Activated CD8-positive, alpha-beta T cell treated with anti-CD3 and anti-CD28 coated beads for 36 hours (primary cell): Measurements from ENCODE around the gene GLOD4. TPM values are rescaled to one million over a fixed set of nuclear protein-coding genes. Genes with fewer than 3 reads are reported as not detected.

Experiments
- ATAC-seq: fragments of 200-7000 bp; cut with Tn5 transposase; one replicate; pipeline ENCODE4 v1.10.0; 2021; ENCODE audit warnings: mild to moderate bottlenecking, moderate library complexity
- CTCF ChIA-PET: fragments of 350-600 bp; sonication (Branson Sonifier 250); formaldehyde crosslinking; loops from one replicate; lab custom pipeline; 2021; ENCODE audit warnings: antibody characterized with exemption; lab: Charles Lee
- POLR2A ChIA-PET: fragments of 350-600 bp; sonication (Branson Sonifier 250); formaldehyde crosslinking; loops from one replicate; lab custom pipeline; 2021; ENCODE audit warnings: antibody characterized with exemption; lab: Charles Lee
- DNase-seq: peaks from one replicate; pipeline ENCODE4 v3.0.0-alpha.2; 2020
- H3K27ac Mint-ChIP-seq: one replicate; pipeline ENCODE4 v1.8.0; 2021; ENCODE audit warnings: mild to moderate bottlenecking, mixed read lengths
- H3K27me3 Mint-ChIP-seq: one replicate; pipeline ENCODE4 v1.8.0; 2021; ENCODE audit warnings: mixed read lengths
- H3K36me3 Mint-ChIP-seq: one replicate; pipeline ENCODE4 v1.8.0; 2021; ENCODE audit warnings: low read depth, mixed read lengths
- H3K4me1 Mint-ChIP-seq: one replicate; pipeline ENCODE4 v1.8.0; 2021; ENCODE audit warnings: low read depth, mixed read lengths
- H3K4me3 Mint-ChIP-seq: one replicate; pipeline ENCODE4 v1.8.0; 2021; ENCODE audit warnings: mild to moderate bottlenecking, moderate library complexity, mixed read lengths
- H3K9me3 Mint-ChIP-seq: one replicate; pipeline ENCODE4 v1.8.0; 2021; ENCODE audit warnings: mixed read lengths
- intact Hi-C: fragments of 100-400 bp; cut with micrococcal nuclease; formaldehyde crosslinking; loops from one replicate; pipeline ENCODE4 v1.10.0; 2022
- total RNA-seq, 2 experiments: library from RNA; stranded (reverse); gene quantifications; one replicate each; pipeline ENCODE4 v1.2.3, GENCODE V29; 2021
- TF ChIP-seq, protein P1 (sequence below): fragments of 200-600 bp; IDR thresholded peaks from one replicate; pipeline ENCODE4 v1.8.0; 2022; ENCODE audit warnings: antibody characterized with exemption, mild to moderate bottlenecking

GLOD4 gene
- total RNA-seq, 2 experiments from 2014 or later: 47.3 to 55.2 TPM

DNA sequence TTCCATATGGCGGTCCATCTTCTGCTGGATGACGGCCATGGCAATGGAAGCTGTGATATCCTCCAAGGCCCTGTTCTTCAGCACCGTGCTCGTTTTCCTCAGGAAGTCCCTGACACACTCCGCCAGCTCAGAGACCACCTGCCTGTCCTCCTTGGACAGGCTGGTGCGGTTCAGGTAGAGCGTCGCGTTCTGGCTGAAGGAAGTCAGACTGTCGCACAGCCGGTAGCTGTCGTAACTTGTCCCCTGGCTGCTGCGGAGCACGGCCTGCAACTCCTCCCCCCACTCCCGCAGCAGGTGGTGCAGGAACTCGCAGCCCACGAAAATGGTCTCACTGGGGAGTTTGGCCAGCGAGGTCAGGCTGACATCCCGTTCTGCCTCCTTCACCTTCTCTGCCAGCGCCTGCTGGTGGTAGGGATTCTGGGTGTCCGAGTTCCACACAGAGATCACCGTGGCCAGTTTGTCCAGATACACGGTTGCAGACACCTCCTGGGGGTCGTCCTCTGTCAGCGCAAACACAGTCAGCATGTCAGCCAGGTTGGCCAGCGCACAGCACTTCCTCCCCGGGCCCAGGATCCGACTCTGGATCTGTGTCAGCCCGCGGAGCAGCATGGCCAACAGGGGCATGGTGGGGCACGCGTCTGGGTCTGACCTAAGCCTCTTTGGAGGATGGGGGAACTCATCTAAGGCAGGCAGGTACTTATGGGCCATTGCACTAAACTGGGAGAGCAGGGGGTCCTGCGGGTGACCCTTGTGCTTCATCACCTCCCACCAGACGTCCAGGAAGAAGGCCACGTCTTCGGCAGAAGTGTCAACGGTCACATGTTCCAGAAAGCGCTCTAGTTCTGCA is 35.1 kb downstream of the GLOD4 start:
- intact Hi-C loops: no loop called here
- H3K9me3 Mint-ChIP-seq: peaks cover 5% of the 10 kb centered on the region
- TF ChIP-seq, protein P1, sequence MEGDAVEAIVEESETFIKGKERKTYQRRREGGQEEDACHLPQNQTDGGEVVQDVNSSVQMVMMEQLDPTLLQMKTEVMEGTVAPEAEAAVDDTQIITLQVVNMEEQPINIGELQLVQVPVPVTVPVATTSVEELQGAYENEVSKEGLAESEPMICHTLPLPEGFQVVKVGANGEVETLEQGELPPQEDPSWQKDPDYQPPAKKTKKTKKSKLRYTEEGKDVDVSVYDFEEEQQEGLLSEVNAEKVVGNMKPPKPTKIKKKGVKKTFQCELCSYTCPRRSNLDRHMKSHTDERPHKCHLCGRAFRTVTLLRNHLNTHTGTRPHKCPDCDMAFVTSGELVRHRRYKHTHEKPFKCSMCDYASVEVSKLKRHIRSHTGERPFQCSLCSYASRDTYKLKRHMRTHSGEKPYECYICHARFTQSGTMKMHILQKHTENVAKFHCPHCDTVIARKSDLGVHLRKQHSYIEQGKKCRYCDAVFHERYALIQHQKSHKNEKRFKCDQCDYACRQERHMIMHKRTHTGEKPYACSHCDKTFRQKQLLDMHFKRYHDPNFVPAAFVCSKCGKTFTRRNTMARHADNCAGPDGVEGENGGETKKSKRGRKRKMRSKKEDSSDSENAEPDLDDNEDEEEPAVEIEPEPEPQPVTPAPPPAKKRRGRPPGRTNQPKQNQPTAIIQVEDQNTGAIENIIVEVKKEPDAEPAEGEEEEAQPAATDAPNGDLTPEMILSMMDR: no peak
- no peaks in the 10 kb centered on the region for H3K27me3 Mint-ChIP-seq
- no peak overlapping the region for H3K4me3 Mint-ChIP-seq
- ChIA-PET POLR2A (interaction anchor here (0.8 to 1.6 kb wide), 2 partner anchors 31 to 38 kb away, joined by 3 to 4 read pairs; no protein-coding TSS in a partner anchor), CTCF (no interaction called here)
- peaks cover 71% of the 10 kb centered on the region for H3K36me3 Mint-ChIP-seq
- ATAC-seq (no peak), DNase-seq (no peak)
- H3K4me1 Mint-ChIP-seq: peaks cover 31% of the 10 kb centered on the region
- no peak overlapping the region for H3K27ac Mint-ChIP-seq

DNA sequence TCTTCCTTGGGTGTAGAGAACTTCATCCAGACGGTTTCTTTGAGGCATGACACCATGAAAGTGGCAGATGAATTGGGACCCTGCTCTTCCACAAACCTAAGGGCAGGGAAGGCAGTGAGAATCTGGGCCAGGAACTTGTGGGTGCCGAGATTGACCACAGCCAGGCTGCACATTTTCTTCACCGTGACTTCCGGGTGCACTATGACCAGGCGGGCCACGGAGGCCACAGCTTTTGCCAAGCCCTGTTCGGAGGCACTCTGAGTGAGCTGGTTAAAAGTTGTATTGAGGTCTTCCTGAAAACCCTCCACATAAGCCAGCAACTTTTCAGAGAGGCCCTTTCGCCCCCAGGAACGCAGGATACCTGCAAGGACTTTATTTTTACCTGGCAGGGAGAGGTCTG is 35.9 kb downstream of the GLOD4 start:
- Mint-ChIP-seq H3K27me3 (no peaks in the 10 kb centered on the region), H3K36me3 (peaks cover 70% of the 10 kb centered on the region), H3K4me3 (no peak overlapping the region), H3K9me3 (peaks cover 5% of the 10 kb centered on the region), H3K27ac (no peak overlapping the region), H3K4me1 (peaks cover 33% of the 10 kb centered on the region)
- DNase-seq (no peak), ATAC-seq (no peak)
- ChIA-PET POLR2A (interaction anchor here (0.8 to 1.6 kb wide), 3 partner anchors 30 to 38 kb away, joined by 3 to 4 read pairs (median 4); partner anchors contain the start of genes GLOD4 and MRM3), CTCF (interaction anchor here (1.7 kb wide), 1 partner anchor 46 kb away, joined by 5 read pairs; no protein-coding TSS in a partner anchor)
- intact Hi-C loops: no loop called here
- TF ChIP-seq, protein P1: no peak

DNA sequence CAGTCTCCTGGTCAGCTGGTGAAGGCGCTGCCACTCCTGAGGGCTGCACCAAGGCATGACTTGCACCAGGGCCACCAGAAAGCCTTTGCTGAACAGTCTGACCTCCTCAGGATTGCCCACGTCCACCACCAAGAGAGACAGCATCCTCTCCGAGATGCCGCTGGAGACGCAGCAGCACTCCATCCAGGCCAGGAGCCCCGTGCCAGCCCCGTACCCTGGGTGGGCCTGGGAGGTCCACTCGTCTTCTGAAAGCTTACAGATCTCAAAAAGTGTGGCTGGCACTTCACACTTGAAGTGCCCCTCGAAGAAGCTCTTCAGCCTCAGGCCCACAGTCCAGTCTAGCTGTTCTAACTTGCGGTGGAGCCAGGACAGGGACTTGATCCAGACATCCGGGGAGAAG is 36.7 kb downstream of the GLOD4 start:
- H3K36me3 Mint-ChIP-seq: peaks cover 71% of the 10 kb centered on the region
- POLR2A ChIA-PET: interaction anchor here (1.0 to 1.8 kb wide), 5 partner anchors 8 to 37 kb away, joined by 3 to 4 read pairs (median 4); partner anchors contain the start of genes GLOD4 and MRM3
- no peaks in the 10 kb centered on the region for H3K27me3 Mint-ChIP-seq
- H3K4me1 Mint-ChIP-seq: peaks cover 34% of the 10 kb centered on the region
- TF ChIP-seq, protein P1: no peak
- H3K27ac Mint-ChIP-seq: no peak overlapping the region
- peaks cover 5% of the 10 kb centered on the region for H3K9me3 Mint-ChIP-seq
- intact Hi-C loops: no loop called here
- CTCF ChIA-PET: interaction anchor here (1.7 kb wide), 1 partner anchor 45 kb away, joined by 5 read pairs; no protein-coding TSS in a partner anchor
- no peak for DNase-seq
- ATAC-seq: no peak
- H3K4me3 Mint-ChIP-seq: no peak overlapping the region

DNA sequence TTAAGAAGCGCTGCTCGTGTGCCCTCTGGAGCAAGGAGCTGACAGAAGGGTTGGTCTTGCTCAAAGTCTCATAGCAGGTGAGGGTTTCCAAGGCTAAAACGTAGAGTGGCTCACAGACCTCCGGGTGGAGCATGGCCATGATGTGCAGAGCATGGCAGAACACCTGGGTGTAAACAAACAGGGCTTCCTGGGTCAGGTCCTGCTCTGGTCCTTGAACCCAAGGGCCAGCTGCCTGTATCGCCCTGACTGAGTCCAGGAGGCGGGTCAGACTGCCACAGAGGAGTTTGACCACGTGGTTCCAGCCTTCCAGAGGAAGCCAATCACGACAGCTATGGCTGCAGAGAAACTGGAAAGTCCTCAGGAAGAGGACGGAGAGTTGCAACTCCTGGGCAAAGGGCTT is 37.1 kb downstream of the GLOD4 start:
- DNase-seq (no peak), ATAC-seq (no peak)
- Mint-ChIP-seq H3K4me3 (no peak overlapping the region), H3K36me3 (peaks cover 70% of the 10 kb centered on the region), H3K9me3 (peaks cover 5% of the 10 kb centered on the region), H3K27ac (no peak overlapping the region), H3K27me3 (no peaks in the 10 kb centered on the region), H3K4me1 (peaks cover 33% of the 10 kb centered on the region)
- intact Hi-C loops: no loop called here
- CTCF ChIA-PET: interaction anchor here (1.7 kb wide), 1 partner anchor 44 kb away, joined by 5 read pairs; no protein-coding TSS in a partner anchor
- POLR2A ChIA-PET: interaction anchor here (1.0 to 1.8 kb wide), 5 partner anchors 9 to 38 kb away, joined by 3 to 4 read pairs (median 3); partner anchors contain the start of genes GLOD4 and MRM3
- TF ChIP-seq, protein P1: no peak
